Peyer's patch (tissue), 4 donors: Measurements from ENCODE around the gene KLHL2.
"Not testable (repeated sequence)": the region's sequence is repeated elsewhere in the genome, so short reads cannot be mapped to it uniquely, and the experiment has no call there.

Experiments
- POLR2A ChIP-seq, 2 donors: fragments of 450-650 bp; IDR thresholded peaks; one replicate each; pipeline ENCODE4 v1.5.1; 2017; ENCODE audit warnings: antibody characterized with exemption in 2 of 2, mild to moderate bottlenecking in 2 of 2, moderate library complexity in 2 of 2
- TF ChIP-seq, protein P1 (sequence below), 6 experiments: fragments of 450-650 bp in 4 of 6; fragments of 200-600 bp in 2 of 6; sonication (generic) in 1 of 6; IDR thresholded peaks; one replicate each; pipeline ENCODE4 v1.5.1; 2017 to 2019; ENCODE audit warnings: antibody characterized with exemption in 6 of 6, mild to moderate bottlenecking in 3 of 6, moderate library complexity in 1 of 6

DNA sequence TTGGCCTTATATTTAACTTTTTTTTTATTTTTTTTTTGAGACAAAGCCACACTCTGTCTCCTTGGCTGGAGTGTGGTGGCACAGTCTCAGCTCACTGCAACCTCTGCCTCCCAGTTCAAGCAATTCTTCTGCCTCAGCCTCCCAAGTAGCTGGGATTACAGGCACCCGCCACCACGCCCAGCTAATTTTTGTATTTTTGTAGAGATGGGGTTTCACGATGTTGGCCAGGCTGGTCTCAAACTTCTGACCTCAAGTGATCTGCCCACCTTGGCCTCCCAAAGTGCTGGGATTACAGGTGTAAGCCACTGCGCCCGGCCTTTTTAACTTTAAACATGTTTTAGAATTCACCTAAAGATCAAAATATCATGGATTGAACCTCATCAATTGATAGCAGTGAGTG lies 135.0 kb downstream of the KLHL2 start:
- TF ChIP-seq, protein P1, sequence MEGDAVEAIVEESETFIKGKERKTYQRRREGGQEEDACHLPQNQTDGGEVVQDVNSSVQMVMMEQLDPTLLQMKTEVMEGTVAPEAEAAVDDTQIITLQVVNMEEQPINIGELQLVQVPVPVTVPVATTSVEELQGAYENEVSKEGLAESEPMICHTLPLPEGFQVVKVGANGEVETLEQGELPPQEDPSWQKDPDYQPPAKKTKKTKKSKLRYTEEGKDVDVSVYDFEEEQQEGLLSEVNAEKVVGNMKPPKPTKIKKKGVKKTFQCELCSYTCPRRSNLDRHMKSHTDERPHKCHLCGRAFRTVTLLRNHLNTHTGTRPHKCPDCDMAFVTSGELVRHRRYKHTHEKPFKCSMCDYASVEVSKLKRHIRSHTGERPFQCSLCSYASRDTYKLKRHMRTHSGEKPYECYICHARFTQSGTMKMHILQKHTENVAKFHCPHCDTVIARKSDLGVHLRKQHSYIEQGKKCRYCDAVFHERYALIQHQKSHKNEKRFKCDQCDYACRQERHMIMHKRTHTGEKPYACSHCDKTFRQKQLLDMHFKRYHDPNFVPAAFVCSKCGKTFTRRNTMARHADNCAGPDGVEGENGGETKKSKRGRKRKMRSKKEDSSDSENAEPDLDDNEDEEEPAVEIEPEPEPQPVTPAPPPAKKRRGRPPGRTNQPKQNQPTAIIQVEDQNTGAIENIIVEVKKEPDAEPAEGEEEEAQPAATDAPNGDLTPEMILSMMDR (IDR thresholded peaks at IDR 0.05): not testable (repeated sequence)
- not testable (repeated sequence) for TF ChIP-seq POLR2A (IDR thresholded peaks at IDR 0.05)
